Neural progenitor cell (in vitro differentiated cells): ENCODE results near the gene ITGBL1.

Source experiments
- EZH2 ChIP-seq: fragments of 200-600 bp; sonication (generic); IDR thresholded peaks from 2 replicates; pipeline ENCODE4 v1.6.1; 2017; ENCODE audit warnings: antibody characterized with exemption, mild to moderate bottlenecking, moderate library complexity
- TF ChIP-seq, protein P1 (sequence below): fragments of 200-600 bp; sonication (generic); IDR thresholded peaks from 2 replicates; pipeline ENCODE4 v1.5.1; 2017; ENCODE audit warnings: antibody characterized with exemption, mild to moderate bottlenecking

DNA sequence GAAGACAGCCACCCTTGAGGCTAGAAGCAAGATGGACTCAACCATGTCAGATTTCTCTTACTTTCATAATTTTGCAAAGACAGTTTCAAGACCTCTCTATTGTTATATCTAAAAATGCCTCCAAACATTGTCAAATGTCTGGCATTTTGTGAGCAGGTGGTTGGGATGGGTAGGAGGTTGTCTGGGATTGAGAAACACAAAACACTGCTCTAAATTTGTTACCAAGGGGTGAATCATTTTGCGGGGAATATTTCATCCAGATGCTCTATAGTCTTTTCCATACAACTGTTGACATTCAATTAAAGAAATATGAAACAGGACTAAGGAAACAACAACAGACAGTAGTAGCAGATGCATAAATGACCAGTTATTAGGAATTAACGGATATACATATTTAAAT, 208.2 kb downstream of the ITGBL1 start:
- TF ChIP-seq, protein P1, sequence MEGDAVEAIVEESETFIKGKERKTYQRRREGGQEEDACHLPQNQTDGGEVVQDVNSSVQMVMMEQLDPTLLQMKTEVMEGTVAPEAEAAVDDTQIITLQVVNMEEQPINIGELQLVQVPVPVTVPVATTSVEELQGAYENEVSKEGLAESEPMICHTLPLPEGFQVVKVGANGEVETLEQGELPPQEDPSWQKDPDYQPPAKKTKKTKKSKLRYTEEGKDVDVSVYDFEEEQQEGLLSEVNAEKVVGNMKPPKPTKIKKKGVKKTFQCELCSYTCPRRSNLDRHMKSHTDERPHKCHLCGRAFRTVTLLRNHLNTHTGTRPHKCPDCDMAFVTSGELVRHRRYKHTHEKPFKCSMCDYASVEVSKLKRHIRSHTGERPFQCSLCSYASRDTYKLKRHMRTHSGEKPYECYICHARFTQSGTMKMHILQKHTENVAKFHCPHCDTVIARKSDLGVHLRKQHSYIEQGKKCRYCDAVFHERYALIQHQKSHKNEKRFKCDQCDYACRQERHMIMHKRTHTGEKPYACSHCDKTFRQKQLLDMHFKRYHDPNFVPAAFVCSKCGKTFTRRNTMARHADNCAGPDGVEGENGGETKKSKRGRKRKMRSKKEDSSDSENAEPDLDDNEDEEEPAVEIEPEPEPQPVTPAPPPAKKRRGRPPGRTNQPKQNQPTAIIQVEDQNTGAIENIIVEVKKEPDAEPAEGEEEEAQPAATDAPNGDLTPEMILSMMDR = no peak
- no peak for TF ChIP-seq EZH2
